WTC11 (cell line): ENCODE data around the gene ATP2A3. TPM values are rescaled to one million over a fixed set of nuclear protein-coding genes. Genes with fewer than 3 reads are reported as not detected.

Experiments used
- CBFB ChIP-seq: sonication (generic); formaldehyde crosslinking; IDR thresholded peaks from 2 replicates; pipeline ENCODE4 v1.8.1; 2022; ENCODE audit warnings: mild to moderate bottlenecking, low read depth, missing genetic modification reagents
- CREB1 ChIP-seq: sonication (generic); formaldehyde crosslinking; IDR thresholded peaks from 2 replicates; pipeline ENCODE4 v1.8.0; 2023; ENCODE audit warnings: mild to moderate bottlenecking, missing genetic modification reagents
- CREM ChIP-seq: sonication (generic); formaldehyde crosslinking; IDR thresholded peaks from 2 replicates; pipeline ENCODE4 v1.8.1; 2022; ENCODE audit warnings: mild to moderate bottlenecking, missing genetic modification reagents, moderate library complexity
- FOXK1 ChIP-seq: sonication (generic); formaldehyde crosslinking; IDR thresholded peaks from 2 replicates; pipeline ENCODE4 v1.8.0; 2022; ENCODE audit warnings: mild to moderate bottlenecking, moderate library complexity, missing genetic modification reagents
- GRHL2 ChIP-seq: fragments of 250-450 bp; sonication (Bioruptor Pico); IDR thresholded peaks from 2 replicates; pipeline ENCODE4 v1.8.0; 2022; ENCODE audit warnings: mild to moderate bottlenecking, moderate library complexity; ENCODE audit not compliant: insufficient replicate concordance, severe bottlenecking
- IRF2 ChIP-seq: sonication (generic); formaldehyde crosslinking; IDR thresholded peaks from 2 replicates; pipeline ENCODE4 v1.8.0; 2022; ENCODE audit warnings: low read depth, missing genetic modification reagents, borderline replicate concordance
- JAZF1 ChIP-seq: fragments of 250-450 bp; sonication (Bioruptor Pico); IDR thresholded peaks from 2 replicates; pipeline ENCODE4 v1.9.0; 2021; ENCODE audit warnings: moderate library complexity, mild to moderate bottlenecking, inconsistent platforms
- JUN ChIP-seq: sonication (generic); formaldehyde crosslinking; IDR thresholded peaks from 2 replicates; pipeline ENCODE4 v1.8.0; 2023; ENCODE audit warnings: mild to moderate bottlenecking, missing genetic modification reagents
- NFATC4 ChIP-seq: fragments of 250-450 bp; sonication (Bioruptor Pico); IDR thresholded peaks from 2 replicates; pipeline ENCODE4 v1.9.0; 2021; ENCODE audit warnings: mild to moderate bottlenecking
- NFYB ChIP-seq: sonication (generic); formaldehyde crosslinking; conservative IDR thresholded peaks from 2 replicates; pipeline ENCODE4 v1.8.0; 2022; ENCODE audit warnings: low read depth, missing genetic modification reagents
- NR1H2 ChIP-seq: sonication (generic); formaldehyde crosslinking; IDR thresholded peaks from 2 replicates; pipeline ENCODE4 v1.9.0; 2021; ENCODE audit warnings: mild to moderate bottlenecking, moderate library complexity, missing genetic modification reagents
- RELA ChIP-seq: sonication (generic); formaldehyde crosslinking; IDR thresholded peaks from 2 replicates; pipeline ENCODE4 v1.8.1; 2022; ENCODE audit warnings: missing genetic modification reagents, mild to moderate bottlenecking, borderline replicate concordance
- RORB ChIP-seq: fragments of 250-450 bp; sonication (Bioruptor Pico); IDR thresholded peaks from 2 replicates; pipeline ENCODE4 v1.9.0; 2021; ENCODE audit warnings: mild to moderate bottlenecking
- SOX15 ChIP-seq: fragments of 250-450 bp; sonication (Bioruptor Pico); IDR thresholded peaks from 2 replicates; pipeline ENCODE4 v1.9.0; 2021; ENCODE audit warnings: mild to moderate bottlenecking
- ZNF121 ChIP-seq: sonication (generic); formaldehyde crosslinking; IDR thresholded peaks from 2 replicates; pipeline ENCODE4 v1.8.0; 2023; ENCODE audit warnings: missing genetic modification reagents
- ZNF138 ChIP-seq: sonication (generic); formaldehyde crosslinking; conservative IDR thresholded peaks from 2 replicates; pipeline ENCODE4 v1.8.1; 2022; ENCODE audit warnings: mild to moderate bottlenecking, moderate library complexity, missing genetic modification reagents
- ZNF219 ChIP-seq: sonication (generic); formaldehyde crosslinking; IDR thresholded peaks from 2 replicates; pipeline ENCODE4 v1.8.0; 2023; ENCODE audit warnings: missing genetic modification reagents, mild to moderate bottlenecking, borderline replicate concordance
- ZNF232 ChIP-seq: sonication (generic); formaldehyde crosslinking; IDR thresholded peaks from 2 replicates; pipeline ENCODE4 v1.8.0; 2022; ENCODE audit warnings: mild to moderate bottlenecking, missing genetic modification reagents
- ZNF671 ChIP-seq: fragments of 250-450 bp; sonication (Bioruptor Pico); IDR thresholded peaks from 2 replicates; pipeline ENCODE4 v1.8.0; 2021; ENCODE audit warnings: mild to moderate bottlenecking
- total RNA-seq: library from RNA; stranded (reverse); gene quantifications from 3 replicates; pipeline ENCODE4 v1.2.3, GENCODE V29; 2021
- TF ChIP-seq, protein P1 (sequence below): sonication (generic); formaldehyde crosslinking; conservative IDR thresholded peaks from 2 replicates; pipeline ENCODE4 v1.8.1; 2023; ENCODE audit warnings: mild to moderate bottlenecking, low read depth, missing genetic modification reagents, moderate library complexity
- TF ChIP-seq, protein P2 (sequence below): sonication (generic); formaldehyde crosslinking; IDR thresholded peaks from 2 replicates; pipeline ENCODE4 v1.8.1; 2023; ENCODE audit warnings: mild to moderate bottlenecking, moderate library complexity, missing genetic modification reagents
- TF ChIP-seq, protein P3 (sequence below): sonication (generic); formaldehyde crosslinking; conservative IDR thresholded peaks from 2 replicates; pipeline ENCODE4 v1.8.1; 2022; ENCODE audit warnings: mild to moderate bottlenecking, missing genetic modification reagents
- TF ChIP-seq, protein P4 (sequence below): sonication (generic); formaldehyde crosslinking; IDR thresholded peaks from 2 replicates; pipeline ENCODE4 v1.8.0; 2022; ENCODE audit warnings: missing genetic modification reagents
- TF ChIP-seq, protein P5 (sequence below): fragments of 250-450 bp; sonication (Bioruptor Pico); IDR thresholded peaks from 2 replicates; pipeline ENCODE4 v1.9.0; 2021; ENCODE audit warnings: mild to moderate bottlenecking
- TF ChIP-seq, protein P6 (sequence below): sonication (generic); formaldehyde crosslinking; IDR thresholded peaks from 2 replicates; pipeline ENCODE4 v1.8.1; 2023; ENCODE audit warnings: mild to moderate bottlenecking, missing genetic modification reagents, moderate library complexity
- TF ChIP-seq, protein P7 (sequence below): fragments of 200-600 bp; IDR thresholded peaks from 2 replicates; pipeline ENCODE4 v1.8.0; 2022; ENCODE audit warnings: antibody characterized with exemption
- TF ChIP-seq, protein P8 (sequence below): sonication (generic); formaldehyde crosslinking; IDR thresholded peaks from 2 replicates; pipeline ENCODE4 v1.8.0; 2022; ENCODE audit warnings: mild to moderate bottlenecking, missing genetic modification reagents

The ATP2A3 gene
- total RNA-seq, 1 experiment from 2014 or later: 37.8 TPM

DNA sequence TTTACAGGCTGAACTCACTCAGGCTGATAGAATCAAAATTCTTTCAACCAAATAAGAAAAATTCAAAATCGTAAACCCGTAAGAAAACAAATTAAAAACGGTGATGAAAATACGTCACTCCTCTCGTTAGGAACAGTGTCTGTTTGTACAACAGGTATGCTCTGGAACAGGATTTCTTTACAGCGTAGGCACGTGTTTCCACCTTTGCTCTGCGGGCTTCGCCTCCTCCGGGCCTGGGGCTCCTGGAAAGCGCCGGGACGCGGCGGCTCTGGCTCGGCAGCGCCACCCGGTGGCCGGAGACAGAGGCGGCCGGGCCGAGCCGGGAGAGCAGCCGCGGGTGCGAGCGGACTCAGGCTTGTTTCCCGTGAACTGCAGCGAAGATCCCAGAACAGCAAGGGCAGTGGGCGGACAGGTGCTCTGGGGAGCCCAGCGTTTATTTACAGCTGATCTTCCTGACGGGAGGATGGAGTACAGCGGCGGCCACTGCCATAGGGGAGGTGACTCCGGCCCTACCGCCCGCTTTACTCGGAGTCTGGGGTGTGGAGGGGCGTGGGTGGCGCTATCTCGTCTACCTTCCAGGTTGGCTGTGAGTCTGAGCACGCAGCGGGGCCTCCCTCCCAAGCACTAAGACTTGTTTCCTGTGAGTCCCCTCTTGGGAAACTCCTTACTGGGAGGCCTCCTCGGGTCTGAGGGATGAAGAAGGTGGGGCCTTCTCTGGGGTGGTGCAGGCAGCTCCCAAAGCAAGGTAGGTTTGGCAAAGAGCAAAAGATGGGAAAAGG is 40.5 kb upstream of the ATP2A3 start (continued):
- TF ChIP-seq RORB (CRISPR knock-in tag): no peak
- no peak for TF ChIP-seq ZNF219 (CRISPR knock-in tag)
- TF ChIP-seq, protein P1, sequence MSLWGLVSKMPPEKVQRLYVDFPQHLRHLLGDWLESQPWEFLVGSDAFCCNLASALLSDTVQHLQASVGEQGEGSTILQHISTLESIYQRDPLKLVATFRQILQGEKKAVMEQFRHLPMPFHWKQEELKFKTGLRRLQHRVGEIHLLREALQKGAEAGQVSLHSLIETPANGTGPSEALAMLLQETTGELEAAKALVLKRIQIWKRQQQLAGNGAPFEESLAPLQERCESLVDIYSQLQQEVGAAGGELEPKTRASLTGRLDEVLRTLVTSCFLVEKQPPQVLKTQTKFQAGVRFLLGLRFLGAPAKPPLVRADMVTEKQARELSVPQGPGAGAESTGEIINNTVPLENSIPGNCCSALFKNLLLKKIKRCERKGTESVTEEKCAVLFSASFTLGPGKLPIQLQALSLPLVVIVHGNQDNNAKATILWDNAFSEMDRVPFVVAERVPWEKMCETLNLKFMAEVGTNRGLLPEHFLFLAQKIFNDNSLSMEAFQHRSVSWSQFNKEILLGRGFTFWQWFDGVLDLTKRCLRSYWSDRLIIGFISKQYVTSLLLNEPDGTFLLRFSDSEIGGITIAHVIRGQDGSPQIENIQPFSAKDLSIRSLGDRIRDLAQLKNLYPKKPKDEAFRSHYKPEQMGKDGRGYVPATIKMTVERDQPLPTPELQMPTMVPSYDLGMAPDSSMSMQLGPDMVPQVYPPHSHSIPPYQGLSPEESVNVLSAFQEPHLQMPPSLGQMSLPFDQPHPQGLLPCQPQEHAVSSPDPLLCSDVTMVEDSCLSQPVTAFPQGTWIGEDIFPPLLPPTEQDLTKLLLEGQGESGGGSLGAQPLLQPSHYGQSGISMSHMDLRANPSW (CRISPR knock-in tag): no peak
- TF ChIP-seq, protein P2, sequence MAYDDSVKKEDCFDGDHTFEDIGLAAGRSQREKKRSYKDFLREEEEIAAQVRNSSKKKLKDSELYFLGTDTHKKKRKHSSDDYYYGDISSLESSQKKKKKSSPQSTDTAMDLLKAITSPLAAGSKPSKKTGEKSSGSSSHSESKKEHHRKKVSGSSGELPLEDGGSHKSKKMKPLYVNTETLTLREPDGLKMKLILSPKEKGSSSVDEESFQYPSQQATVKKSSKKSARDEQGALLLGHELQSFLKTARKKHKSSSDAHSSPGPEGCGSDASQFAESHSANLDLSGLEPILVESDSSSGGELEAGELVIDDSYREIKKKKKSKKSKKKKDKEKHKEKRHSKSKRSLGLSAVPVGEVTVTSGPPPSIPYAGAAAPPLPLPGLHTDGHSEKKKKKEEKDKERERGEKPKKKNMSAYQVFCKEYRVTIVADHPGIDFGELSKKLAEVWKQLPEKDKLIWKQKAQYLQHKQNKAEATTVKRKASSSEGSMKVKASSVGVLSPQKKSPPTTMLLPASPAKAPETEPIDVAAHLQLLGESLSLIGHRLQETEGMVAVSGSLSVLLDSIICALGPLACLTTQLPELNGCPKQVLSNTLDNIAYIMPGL: no peak
- TF ChIP-seq, protein P3, sequence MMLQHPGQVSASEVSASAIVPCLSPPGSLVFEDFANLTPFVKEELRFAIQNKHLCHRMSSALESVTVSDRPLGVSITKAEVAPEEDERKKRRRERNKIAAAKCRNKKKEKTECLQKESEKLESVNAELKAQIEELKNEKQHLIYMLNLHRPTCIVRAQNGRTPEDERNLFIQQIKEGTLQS (CRISPR knock-in tag): no peak
- TF ChIP-seq CBFB (CRISPR knock-in tag): no peak
- TF ChIP-seq FOXK1 (CRISPR knock-in tag): no peak
- no peak for TF ChIP-seq JUN (CRISPR knock-in tag)
- no peak for TF ChIP-seq SOX15 (CRISPR knock-in tag)
- no peak for TF ChIP-seq NFATC4 (CRISPR knock-in tag)
- no peak for TF ChIP-seq ZNF121 (CRISPR knock-in tag)
- TF ChIP-seq, protein P4, sequence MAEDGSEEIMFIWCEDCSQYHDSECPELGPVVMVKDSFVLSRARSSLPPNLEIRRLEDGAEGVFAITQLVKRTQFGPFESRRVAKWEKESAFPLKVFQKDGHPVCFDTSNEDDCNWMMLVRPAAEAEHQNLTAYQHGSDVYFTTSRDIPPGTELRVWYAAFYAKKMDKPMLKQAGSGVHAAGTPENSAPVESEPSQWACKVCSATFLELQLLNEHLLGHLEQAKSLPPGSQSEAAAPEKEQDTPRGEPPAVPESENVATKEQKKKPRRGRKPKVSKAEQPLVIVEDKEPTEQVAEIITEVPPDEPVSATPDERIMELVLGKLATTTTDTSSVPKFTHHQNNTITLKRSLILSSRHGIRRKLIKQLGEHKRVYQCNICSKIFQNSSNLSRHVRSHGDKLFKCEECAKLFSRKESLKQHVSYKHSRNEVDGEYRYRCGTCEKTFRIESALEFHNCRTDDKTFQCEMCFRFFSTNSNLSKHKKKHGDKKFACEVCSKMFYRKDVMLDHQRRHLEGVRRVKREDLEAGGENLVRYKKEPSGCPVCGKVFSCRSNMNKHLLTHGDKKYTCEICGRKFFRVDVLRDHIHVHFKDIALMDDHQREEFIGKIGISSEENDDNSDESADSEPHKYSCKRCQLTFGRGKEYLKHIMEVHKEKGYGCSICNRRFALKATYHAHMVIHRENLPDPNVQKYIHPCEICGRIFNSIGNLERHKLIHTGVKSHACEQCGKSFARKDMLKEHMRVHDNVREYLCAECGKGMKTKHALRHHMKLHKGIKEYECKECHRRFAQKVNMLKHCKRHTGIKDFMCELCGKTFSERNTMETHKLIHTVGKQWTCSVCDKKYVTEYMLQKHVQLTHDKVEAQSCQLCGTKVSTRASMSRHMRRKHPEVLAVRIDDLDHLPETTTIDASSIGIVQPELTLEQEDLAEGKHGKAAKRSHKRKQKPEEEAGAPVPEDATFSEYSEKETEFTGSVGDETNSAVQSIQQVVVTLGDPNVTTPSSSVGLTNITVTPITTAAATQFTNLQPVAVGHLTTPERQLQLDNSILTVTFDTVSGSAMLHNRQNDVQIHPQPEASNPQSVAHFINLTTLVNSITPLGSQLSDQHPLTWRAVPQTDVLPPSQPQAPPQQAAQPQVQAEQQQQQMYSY (CRISPR knock-in tag): no peak
- TF ChIP-seq ZNF671: no peak
- no peak for TF ChIP-seq NFYB (CRISPR knock-in tag)
- no peak for TF ChIP-seq CREB1 (CRISPR knock-in tag)
- TF ChIP-seq RELA (CRISPR knock-in tag): no peak
- TF ChIP-seq ZNF232 (CRISPR knock-in tag): peak; percentile 45; the same call in 1 of the 2 replicates
- TF ChIP-seq JAZF1 (CRISPR knock-in tag): no peak
- TF ChIP-seq, protein P5, sequence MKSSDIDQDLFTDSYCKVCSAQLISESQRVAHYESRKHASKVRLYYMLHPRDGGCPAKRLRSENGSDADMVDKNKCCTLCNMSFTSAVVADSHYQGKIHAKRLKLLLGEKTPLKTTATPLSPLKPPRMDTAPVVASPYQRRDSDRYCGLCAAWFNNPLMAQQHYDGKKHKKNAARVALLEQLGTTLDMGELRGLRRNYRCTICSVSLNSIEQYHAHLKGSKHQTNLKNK: no peak
- TF ChIP-seq NR1H2: no peak
- no peak for TF ChIP-seq GRHL2 (CRISPR knock-in tag)
- no peak for TF ChIP-seq CREM (CRISPR knock-in tag)
- no peak for TF ChIP-seq ZNF138
- TF ChIP-seq IRF2: no peak
- TF ChIP-seq, protein P6, sequence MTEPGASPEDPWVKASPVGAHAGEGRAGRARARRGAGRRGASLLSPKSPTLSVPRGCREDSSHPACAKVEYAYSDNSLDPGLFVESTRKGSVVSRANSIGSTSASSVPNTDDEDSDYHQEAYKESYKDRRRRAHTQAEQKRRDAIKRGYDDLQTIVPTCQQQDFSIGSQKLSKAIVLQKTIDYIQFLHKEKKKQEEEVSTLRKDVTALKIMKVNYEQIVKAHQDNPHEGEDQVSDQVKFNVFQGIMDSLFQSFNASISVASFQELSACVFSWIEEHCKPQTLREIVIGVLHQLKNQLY: no peak
- TF ChIP-seq, protein P7, sequence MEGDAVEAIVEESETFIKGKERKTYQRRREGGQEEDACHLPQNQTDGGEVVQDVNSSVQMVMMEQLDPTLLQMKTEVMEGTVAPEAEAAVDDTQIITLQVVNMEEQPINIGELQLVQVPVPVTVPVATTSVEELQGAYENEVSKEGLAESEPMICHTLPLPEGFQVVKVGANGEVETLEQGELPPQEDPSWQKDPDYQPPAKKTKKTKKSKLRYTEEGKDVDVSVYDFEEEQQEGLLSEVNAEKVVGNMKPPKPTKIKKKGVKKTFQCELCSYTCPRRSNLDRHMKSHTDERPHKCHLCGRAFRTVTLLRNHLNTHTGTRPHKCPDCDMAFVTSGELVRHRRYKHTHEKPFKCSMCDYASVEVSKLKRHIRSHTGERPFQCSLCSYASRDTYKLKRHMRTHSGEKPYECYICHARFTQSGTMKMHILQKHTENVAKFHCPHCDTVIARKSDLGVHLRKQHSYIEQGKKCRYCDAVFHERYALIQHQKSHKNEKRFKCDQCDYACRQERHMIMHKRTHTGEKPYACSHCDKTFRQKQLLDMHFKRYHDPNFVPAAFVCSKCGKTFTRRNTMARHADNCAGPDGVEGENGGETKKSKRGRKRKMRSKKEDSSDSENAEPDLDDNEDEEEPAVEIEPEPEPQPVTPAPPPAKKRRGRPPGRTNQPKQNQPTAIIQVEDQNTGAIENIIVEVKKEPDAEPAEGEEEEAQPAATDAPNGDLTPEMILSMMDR: peak; percentile 96
- TF ChIP-seq, protein P8, sequence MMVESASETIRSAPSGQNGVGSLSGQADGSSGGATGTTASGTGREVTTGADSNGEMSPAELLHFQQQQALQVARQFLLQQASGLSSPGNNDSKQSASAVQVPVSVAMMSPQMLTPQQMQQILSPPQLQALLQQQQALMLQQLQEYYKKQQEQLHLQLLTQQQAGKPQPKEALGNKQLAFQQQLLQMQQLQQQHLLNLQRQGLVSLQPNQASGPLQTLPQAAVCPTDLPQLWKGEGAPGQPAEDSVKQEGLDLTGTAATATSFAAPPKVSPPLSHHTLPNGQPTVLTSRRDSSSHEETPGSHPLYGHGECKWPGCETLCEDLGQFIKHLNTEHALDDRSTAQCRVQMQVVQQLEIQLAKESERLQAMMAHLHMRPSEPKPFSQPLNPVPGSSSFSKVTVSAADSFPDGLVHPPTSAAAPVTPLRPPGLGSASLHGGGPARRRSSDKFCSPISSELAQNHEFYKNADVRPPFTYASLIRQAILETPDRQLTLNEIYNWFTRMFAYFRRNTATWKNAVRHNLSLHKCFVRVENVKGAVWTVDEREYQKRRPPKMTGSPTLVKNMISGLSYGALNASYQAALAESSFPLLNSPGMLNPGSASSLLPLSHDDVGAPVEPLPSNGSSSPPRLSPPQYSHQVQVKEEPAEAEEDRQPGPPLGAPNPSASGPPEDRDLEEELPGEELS (CRISPR knock-in tag): no peak
